Measurements from ENCODE around the gene FAM186B. TPM values are rescaled to one million over a fixed set of nuclear protein-coding genes. Genes with fewer than 3 reads are reported as not detected.
A peak's percentile ranks its signal among the peaks of the same experiment; 100 is the strongest.

FAM186B gene
- total and polyA plus RNA-seq, 11 donors: 0.17 to 0.78 (median 0.41) TPM

GRCh38 chr12:49598527-49598926 lies 6.9 kb downstream of the FAM186B start:
- H3K4me3 ChIP-seq: no peak overlapping the region
- TF ChIP-seq POLR2A (IDR thresholded peaks at IDR 0.05): no peak
- TF ChIP-seq CTCF (IDR thresholded peaks at IDR 0.05): no peak
- H3K4me1 ChIP-seq: peaks cover 0 to 5% (median 0%) of the 10 kb centered on the region in 12 donors
- H3K9me3 ChIP-seq: no peaks in the 10 kb centered on the region
- 83 to 87% (median 85%) methylated on average over 9 to 10 of the region's 10 CpGs for WGBS, 4 donors
- peak in 1 of 4 donors; percentile 18 for ATAC-seq
- intact Hi-C loops (cut with DNase I): no loop called here
- peaks cover 0 to 5% (median 0%) of the 10 kb centered on the region in 9 donors for H3K36me3 ChIP-seq
- H3K27me3 ChIP-seq: no peaks in the 10 kb centered on the region
- no peak overlapping the region for H3K27ac ChIP-seq
- DNase-seq: no peak

- WGBS, 4 donors: 65 to 89% (median 73%) methylated on average over 3 to 4 of the region's 4 CpGs
- DNase-seq (peak in 3 of 5 donors; percentile 37 to 71 (median 50)), ATAC-seq (peak in 3 of 4 donors; percentile 55 to 60 (median 55))
- peaks cover 0 to 8% (median 0%) of the 10 kb centered on the region in 12 donors for H3K9me3 ChIP-seq
- intact Hi-C loops (cut with DNase I): no loop called here
- TF ChIP-seq POLR2A (IDR thresholded peaks at IDR 0.05) (no peak), CTCF (IDR thresholded peaks at IDR 0.05) (no peak)
- no peak overlapping the region for H3K4me3 ChIP-seq
- peak overlapping the region in 1 of 12 donors; percentile 58 for H3K27ac ChIP-seq
- H3K36me3 ChIP-seq: peaks cover 0 to 3% (median 0%) of the 10 kb centered on the region in 9 donors
- H3K4me1 ChIP-seq: peaks cover 0 to 32% (median 18%) of the 10 kb centered on the region in 12 donors
- H3K27me3 ChIP-seq: no peaks in the 10 kb centered on the region
Measured at GRCh38 chr12:49588721-49589516, 16.5 kb downstream of the FAM186B start.

DNA sequence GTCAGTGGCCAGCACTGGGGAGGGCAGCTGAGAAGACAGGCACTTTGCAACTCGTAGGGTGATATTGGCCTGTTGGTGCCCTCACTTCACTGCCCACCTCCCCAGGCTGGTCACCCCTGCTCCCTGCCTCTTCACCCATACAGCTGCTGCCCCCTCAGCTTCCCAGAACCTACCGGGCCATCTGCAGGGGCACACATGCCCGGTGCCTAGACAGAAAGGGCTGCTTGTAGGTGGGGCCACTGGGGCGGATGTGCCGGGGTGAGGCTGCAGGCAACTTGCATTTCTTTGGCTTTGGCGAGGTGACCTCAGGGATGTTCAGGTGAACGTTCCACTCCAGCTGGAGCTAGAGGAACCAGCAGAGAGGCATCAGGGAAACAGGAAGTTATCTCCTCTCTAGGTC lies 17.2 kb downstream of the FAM186B start:
- WGBS, 4 donors: 85 to 89% (median 87%) methylated on average over 6 to 7 of the region's 7 CpGs
- H3K4me1 ChIP-seq: peaks cover 0 to 38% (median 23%) of the 10 kb centered on the region in 12 donors
- no peak for ATAC-seq
- H3K9me3 ChIP-seq: peaks cover 0 to 8% (median 0%) of the 10 kb centered on the region in 12 donors
- peak overlapping the region in 1 of 12 donors; percentile 58 for H3K27ac ChIP-seq
- peaks cover 0 to 3% (median 0%) of the 10 kb centered on the region in 9 donors for H3K36me3 ChIP-seq
- intact Hi-C loops (cut with DNase I): no loop called here
- no peak overlapping the region for H3K4me3 ChIP-seq
- H3K27me3 ChIP-seq: no peaks in the 10 kb centered on the region
- TF ChIP-seq POLR2A (IDR thresholded peaks at IDR 0.05): no peak
- no peak for TF ChIP-seq CTCF (IDR thresholded peaks at IDR 0.05)
- no peak for DNase-seq

- no peak overlapping the region for H3K27ac ChIP-seq
- ATAC-seq: no peak
Measured at GRCh38 chr12:49587174-49587908, 18.1 kb downstream of the FAM186B start.

More at GRCh38 chr12:49587174-49587908, 18.1 kb downstream of the FAM186B start:
- no peak for TF ChIP-seq CTCF (IDR thresholded peaks at IDR 0.05)
- TF ChIP-seq POLR2A (IDR thresholded peaks at IDR 0.05): no peak
- WGBS, 4 donors: 84 to 94% (median 86%) methylated on average over 11 of the region's 11 CpGs
- peaks cover 0 to 3% (median 0%) of the 10 kb centered on the region in 9 donors for H3K36me3 ChIP-seq
- H3K4me3 ChIP-seq: no peak overlapping the region
- no peaks in the 10 kb centered on the region for H3K27me3 ChIP-seq
- peaks cover 0 to 8% (median 0%) of the 10 kb centered on the region in 12 donors for H3K9me3 ChIP-seq
- H3K4me1 ChIP-seq: peaks cover 0 to 47% (median 30%) of the 10 kb centered on the region in 12 donors
- intact Hi-C loops (cut with DNase I): no loop called here
- DNase-seq: no peak

Measured in heart left ventricle (tissue), 16 donors.